HL-60 (cell line): Measurements from ENCODE around the gene TXNRD3.

Experiments used
- CTCF ChIP-seq: IDR thresholded peaks from one replicate; pipeline ENCODE4 v1.5.1; 2011; ENCODE audit warnings: low read length, control low read depth, inconsistent platforms; ENCODE audit not compliant: insufficient read depth
- SPI1 ChIP-seq: IDR thresholded peaks from 2 replicates; pipeline ENCODE4 v1.6.1; 2012; ENCODE audit warnings: low read depth, mild to moderate bottlenecking, borderline replicate concordance
- TF ChIP-seq, protein P1 (sequence below): IDR thresholded peaks from 2 replicates; pipeline ENCODE4 v1.6.1; 2012; ENCODE audit warnings: low read depth; ENCODE audit not compliant: insufficient replicate concordance

DNA sequence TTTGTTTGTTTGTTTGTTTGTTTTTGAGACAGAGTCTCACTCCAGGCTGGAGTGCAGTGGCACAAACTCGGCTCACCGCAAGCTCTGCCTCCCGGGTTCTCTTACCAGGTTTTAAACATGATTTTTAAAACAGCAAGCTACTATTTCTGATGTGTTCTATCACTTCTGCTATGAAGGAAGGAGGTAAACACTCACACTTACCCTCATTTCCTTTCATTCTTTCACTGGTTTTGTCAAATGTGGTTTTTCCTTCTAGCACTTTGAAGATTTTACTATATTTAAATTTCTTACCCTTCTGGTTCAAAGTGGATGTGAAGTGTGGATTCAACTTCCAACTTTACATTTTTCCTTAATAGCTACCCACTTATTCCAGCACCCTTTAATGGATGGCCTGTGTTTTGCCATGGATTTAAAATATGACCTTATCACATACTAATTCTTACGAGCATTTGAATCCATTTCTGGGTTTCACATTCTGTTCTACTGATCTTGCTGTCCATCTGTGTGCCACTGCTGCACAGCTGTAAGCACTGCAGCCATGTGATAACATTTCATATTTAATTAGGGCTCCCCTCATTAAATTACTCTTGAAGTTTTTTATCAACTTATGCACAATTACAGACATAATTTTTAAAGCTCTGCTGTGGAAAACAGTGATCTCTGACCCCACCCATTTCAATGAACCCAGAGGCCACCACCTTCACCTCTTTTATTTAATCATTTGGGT, 42.3 kb downstream of the TXNRD3 start:
- TF ChIP-seq CTCF (no peak), SPI1 (no peak)
- TF ChIP-seq, protein P1, sequence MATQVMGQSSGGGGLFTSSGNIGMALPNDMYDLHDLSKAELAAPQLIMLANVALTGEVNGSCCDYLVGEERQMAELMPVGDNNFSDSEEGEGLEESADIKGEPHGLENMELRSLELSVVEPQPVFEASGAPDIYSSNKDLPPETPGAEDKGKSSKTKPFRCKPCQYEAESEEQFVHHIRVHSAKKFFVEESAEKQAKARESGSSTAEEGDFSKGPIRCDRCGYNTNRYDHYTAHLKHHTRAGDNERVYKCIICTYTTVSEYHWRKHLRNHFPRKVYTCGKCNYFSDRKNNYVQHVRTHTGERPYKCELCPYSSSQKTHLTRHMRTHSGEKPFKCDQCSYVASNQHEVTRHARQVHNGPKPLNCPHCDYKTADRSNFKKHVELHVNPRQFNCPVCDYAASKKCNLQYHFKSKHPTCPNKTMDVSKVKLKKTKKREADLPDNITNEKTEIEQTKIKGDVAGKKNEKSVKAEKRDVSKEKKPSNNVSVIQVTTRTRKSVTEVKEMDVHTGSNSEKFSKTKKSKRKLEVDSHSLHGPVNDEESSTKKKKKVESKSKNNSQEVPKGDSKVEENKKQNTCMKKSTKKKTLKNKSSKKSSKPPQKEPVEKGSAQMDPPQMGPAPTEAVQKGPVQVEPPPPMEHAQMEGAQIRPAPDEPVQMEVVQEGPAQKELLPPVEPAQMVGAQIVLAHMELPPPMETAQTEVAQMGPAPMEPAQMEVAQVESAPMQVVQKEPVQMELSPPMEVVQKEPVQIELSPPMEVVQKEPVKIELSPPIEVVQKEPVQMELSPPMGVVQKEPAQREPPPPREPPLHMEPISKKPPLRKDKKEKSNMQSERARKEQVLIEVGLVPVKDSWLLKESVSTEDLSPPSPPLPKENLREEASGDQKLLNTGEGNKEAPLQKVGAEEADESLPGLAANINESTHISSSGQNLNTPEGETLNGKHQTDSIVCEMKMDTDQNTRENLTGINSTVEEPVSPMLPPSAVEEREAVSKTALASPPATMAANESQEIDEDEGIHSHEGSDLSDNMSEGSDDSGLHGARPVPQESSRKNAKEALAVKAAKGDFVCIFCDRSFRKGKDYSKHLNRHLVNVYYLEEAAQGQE = no peak
